Retina (tissue), 1 donor: ENCODE data around the gene SEMA3C.

Experiments
- DNase-seq: peaks from one replicate; pipeline ENCODE4 v3.0.0-alpha.2; 2016

SEMA3C gene

DNA sequence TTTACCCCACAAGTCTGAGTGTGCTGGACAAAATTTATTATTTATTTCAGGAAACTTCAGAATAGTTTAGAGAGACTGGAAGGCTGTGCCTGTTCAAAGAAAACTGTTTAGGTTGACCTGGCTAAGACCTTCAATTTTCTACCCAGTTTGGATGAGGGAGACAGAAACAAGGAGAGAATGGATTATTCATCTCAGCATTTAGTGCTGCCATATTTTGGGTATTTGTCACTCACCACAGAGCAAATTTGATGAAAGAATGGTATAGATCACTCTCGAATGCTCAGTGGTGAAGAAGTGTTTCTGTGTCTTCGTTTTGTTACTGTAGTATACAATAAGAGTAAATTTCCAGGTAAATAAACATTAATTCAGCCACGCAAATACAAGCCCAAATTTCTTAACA is 71.8 kb downstream of the SEMA3C start:
- DNase-seq, result no peak

DNA sequence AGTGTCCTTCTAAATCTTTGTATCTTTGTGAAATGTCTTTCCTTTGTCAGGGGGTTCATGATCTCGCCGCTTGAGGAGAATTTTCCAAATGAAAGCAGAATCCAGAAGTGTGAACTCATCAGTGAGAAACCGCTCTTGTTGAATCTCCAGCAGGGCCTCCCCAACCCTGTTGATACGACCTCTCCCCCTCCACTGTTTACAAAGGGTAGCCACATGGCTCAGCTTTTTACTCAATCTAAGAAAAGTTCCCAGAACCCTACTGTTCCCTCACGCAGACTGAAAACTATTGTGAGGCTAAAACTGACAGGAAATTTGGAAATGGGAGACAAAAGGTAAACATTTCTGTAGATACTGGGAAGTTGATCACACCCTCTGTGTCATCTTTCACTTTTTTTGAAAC is 73.9 kb downstream of the SEMA3C start:
- no peak for DNase-seq

DNA sequence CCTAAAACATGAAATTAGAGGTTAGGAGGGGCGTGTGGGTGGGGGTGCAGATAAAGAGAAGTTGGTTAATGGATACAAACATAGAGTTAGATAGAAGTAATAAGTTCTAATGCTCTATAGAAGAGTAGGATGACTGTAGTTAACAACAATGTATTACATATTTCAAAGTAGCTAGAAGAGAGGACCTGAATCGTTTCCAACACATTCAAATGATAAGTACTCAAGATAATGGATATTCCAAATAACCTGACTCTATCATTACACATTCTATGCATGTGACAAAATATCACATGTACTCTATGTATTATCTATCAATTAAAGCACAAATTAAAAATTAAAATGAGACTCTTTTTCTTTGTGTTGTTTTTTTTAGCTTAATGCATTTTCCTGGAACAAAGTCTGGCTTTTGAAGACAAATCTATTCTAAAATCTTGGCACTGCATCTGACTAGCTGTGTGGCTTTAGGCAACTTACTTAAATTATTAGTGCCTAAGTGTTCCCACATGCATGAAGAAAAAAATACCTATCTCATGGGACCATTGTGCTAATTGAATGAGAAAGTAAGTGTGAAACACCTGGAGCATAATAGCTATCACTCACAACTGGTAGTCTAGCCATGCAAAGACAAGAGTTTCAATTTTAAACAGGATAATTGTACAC is 75.7 kb downstream of the SEMA3C start:
- no peak for DNase-seq

DNA sequence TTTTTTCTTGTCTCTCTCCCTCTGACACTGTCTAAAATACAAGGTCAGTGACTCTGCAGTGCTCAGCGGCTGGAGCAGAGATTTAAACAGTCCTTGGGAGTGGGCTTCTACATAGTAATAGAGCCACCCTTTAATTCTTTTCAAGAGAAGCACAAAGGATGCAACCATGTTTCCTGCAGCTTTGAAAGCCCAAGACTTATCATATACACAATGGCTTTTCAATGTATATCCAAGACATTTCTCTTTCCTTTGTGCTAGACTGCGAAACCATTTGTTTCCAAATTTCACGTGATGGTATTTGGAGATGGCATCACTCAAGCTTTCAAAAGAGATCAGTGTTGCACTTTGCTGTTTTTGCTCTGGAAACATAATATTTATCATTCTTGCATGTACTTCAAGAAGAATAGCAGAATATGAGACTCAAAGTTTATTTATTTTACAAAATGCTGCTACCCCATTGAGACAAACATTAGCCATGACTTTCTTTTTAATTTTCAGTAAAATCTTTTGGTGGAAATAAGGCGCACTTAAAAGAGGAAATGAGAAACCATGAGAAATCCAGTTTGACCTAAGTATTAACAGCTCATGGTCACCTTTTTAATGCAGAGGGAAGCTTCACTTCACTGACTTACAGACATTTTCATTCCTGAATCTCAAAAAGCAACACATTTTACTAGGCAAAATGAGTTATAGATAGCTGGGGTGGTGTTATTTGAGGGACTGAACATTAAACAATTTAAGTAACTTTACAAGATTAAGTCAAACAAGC is 76.6 kb downstream of the SEMA3C start:
- DNase-seq, result no peak

DNA sequence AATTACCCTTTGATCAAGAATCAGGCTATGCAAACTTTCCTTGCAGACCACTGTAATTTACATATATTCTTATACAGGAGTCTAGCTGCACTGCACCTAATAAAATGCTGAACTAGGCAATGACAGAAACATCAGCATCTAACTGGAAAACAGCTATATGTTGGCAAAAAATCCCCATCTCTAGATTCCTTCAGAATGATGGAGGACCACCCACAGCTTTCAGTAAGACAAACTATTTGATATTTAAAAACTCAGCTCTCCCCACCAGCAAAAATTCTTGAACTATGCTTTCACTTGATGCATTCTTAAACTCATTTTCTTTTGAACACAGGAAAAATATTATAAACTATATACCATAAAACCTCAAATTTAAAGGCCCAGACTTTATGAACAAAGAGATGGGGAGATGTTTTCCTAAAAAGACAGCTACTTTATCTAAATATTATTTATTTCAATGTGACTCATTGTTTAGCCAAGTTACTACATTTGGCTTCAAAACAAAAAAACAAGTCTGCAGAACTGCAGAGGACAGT is 77.4 kb downstream of the SEMA3C start:
- DNase-seq, result no peak

DNA sequence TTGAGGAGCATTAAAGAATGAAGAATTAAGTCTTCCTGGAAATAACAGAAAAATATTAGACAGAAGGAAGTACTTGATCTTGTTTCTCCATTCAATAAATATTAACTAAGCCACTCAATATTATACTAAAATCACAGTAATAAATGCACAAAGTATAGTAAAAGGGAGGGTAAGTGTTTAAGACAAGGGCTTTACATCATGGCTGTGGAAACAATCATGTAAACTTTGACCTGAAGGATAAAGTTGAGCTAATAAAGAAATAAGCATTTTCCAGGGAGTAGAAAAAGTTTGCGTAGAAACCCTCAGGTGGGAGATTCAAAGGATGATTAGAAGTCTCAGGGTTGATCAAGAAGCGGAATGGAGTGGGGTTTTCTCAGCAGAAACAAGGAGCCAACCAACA is 78.2 kb downstream of the SEMA3C start:
- DNase-seq, result no peak

DNA sequence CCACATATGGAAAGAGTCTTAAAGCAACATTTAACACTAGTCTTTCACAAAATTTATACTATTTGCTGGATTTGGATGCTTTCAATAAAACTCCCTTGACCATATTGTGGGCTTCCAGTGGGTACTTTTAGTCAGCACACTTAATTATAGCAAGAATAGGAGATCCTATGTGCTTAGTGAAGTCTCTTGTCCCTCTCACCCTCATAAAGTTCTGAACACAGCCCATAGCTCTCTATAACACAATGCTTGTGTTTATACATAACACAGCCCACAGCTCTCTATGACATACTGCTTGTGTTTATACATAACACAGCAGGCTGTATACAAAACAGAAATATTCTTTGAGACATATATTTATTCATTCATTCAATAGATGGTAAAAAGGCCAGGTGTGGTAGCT is 79.0 kb downstream of the SEMA3C start:
- no peak for DNase-seq

DNA sequence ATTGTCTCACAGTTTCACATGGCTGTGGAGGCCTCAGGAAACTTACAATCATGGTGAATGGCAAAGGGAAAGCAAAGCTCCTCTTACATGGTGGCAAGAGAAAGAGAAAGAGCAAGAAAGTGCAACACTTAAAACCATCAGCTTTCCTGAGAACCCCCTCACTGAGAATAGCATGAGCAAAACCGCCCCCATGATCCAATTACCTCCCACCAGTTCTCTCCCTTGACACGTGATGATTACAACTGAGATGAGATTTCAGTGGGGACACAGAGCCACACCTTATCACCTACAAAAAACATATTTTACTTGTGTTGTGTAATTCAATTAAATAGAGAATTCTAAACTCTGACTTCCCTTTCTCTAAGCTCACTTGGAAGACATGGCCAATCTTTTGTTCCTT is 80.2 kb downstream of the SEMA3C start:
- no peak for DNase-seq

DNA sequence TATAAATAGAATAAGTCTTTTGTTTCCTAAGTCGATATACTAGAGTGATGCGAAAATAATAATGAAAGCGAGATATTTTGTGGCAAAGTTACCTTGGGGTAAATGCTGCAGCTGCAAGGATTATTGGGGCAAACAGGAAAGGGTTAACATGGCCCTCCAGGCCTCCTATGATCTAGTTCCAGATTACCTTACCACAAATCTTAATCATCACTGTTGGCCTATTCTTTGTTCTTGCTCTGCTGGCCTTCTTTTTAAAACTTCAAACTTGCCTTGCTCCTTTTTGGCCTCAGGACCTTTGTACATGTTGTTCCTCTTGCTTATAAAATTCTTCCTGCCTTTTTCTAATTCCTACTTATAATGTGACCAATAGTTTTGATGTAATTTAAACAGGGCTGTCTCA is 81.5 kb downstream of the SEMA3C start:
- no peak for DNase-seq

DNA sequence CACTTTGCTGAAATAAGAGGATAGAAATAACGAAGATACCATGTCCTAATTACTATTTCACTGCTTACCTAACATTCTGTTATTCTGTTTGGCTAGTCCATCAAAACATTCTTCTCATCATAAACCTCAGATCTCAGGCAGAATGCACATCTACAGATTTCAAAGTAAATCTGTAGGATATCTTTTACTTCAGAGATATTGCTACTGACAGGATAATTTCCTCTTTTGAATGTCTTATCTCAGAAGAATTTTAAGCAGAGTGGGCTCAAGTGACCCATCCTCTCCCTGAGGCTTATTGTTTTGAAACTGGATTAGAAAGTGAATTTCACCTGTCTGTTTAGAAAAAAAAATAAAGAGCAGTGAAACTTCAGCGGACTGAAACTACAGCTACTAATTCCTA is 83.6 kb downstream of the SEMA3C start:
- no peak for DNase-seq

DNA sequence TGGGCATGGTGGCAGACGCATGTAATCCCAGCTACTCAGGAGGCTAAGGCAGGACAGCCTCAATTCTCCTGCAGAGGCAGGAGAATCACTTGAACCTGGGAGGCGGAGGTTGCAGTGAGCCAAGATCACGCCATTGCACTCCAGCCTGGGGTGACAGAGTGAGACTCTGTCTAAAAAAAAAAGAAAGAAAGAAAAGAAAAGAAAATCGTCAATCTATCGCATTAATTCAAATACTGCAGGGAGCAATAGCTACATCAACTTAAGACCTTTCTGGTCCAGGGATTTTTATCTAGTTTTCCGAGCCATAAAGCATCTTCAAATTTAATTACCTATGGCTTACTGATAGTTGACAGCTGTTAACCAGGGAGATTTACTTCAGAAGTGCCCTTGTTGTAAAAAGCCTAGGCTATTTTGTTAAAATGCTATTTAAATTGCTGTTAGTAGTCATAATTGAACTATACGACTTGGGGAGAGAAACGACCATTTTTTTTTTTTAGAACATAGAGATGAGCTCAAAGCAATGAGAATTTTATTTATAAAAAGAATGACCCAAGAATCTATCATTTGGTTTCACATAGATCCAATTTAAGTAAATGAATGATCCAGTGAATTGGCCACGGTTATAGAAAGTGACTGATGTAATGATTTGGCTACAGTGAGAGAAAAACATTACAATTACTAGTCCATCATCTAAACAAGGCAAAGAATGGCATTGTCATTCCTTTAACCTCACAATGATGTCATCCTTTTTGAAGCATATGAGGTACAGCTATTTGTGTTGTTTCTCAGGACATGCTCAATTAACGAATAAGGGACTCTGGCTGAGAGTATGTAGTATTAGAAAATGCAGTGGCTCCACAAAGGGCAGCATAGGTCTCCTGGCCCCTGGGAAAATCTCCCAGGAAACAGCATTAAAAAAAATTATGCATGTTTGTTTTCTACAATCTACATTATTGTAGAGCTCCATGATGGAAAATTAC is 85.3 kb downstream of the SEMA3C start:
- no peak for DNase-seq

DNA sequence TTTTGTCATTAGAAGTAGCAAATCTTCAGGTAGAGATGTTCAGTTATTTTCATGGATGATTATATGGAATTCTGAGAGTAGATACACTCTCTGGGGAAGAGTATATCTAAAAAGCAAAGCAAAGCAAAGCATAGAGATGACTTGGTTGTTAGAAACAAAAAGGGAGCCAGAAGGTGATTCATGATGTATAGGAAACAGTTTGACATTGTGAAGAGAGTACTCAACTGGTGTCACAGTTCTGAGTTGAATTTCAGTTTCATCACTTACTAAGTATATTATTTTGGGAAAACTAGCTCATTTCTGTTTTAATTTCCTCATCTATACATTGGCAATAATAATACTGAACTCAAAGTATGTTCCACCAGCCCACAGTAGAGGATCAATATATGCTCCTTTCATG is 86.8 kb downstream of the SEMA3C start:
- no peak for DNase-seq

DNA sequence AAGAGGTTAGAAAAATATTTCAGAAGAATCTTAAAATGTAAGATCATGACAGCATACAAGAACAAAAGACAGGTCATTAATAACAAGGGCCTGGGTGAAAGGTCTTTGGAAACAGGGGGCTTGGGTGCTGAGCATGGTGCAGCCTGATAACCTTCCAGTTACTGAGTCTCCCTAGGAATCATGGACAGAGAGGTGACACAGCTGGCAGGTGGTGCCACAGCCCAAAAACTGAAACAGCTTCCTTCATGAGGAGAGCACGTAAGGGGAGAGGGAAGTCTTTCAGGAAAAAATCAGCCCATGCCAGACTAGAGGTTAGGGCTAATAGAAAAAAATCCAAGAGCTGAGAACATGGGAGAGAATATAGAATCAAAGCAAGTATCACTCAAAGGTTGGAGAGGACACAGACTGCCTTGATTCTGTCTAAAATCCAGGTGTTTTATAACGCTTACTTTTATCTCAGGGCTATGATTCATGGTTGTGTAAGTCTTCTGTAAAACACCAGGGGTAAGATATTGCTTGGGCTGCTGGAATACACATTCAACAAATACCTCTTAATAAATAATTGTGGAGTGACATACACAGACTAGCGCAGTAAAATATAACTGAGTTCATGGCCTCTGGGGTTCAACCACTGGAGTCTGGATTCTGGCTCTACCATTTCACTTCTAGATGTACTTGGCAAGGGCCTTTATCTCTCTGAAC is 88.1 kb downstream of the SEMA3C start:
- no peak for DNase-seq

DNA sequence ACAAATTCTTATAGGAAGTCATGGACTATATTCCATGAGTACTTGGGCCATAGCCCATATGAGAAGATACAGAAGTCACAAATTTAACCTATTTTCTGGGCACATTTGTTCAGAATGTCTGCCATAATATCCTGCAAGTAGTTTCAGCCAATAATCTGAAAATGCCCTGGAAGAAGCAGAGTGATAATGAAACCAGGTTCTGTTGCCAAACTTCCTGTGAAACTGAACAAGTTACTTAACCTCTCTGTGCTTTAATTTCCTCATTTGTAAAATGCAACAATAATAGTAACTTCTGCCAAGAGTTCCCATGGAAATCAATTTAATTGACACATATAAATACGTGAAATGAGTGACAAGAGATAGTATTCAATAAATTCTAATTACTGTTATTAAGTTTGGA is 88.8 kb downstream of the SEMA3C start:
- no peak for DNase-seq

DNA sequence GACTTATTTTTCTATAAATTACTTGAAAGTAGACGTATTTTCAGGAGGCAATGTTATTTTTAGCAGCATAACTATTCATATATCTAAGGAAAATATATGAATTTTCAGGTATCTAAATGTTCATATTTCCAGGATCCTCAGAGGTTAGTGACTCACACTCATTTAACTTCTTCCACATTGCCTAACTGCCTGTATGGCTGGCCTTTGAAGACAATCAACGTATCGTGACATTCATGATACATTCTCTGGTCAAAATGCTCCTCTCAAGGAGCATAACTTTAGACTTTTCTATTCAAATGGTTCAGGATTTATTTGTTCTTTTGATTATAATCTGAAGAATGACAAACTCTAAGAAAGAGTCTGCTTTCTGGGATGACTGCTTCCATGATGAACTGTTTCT is 89.3 kb downstream of the SEMA3C start:
- DNase-seq, result no peak

DNA sequence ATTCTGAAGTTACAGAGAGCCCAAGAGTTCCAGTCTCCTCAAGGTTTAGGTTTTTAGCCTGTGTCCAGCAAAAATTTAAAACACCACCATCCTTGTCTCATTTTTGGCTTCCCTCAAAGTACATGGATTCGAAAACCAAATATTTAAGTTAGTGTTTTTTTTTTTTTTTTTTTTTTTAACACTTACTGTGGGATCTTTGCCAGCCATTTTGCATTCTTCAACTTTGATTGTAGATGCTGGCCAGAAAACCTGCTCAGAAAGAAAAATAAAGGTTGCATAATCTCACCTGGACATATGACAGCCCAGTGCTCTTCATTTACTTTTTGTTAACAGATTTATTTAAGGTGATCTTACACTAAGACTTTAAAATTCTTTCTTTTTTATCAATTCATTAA is 91.6 kb downstream of the SEMA3C start:
- DNase-seq, result no peak

DNA sequence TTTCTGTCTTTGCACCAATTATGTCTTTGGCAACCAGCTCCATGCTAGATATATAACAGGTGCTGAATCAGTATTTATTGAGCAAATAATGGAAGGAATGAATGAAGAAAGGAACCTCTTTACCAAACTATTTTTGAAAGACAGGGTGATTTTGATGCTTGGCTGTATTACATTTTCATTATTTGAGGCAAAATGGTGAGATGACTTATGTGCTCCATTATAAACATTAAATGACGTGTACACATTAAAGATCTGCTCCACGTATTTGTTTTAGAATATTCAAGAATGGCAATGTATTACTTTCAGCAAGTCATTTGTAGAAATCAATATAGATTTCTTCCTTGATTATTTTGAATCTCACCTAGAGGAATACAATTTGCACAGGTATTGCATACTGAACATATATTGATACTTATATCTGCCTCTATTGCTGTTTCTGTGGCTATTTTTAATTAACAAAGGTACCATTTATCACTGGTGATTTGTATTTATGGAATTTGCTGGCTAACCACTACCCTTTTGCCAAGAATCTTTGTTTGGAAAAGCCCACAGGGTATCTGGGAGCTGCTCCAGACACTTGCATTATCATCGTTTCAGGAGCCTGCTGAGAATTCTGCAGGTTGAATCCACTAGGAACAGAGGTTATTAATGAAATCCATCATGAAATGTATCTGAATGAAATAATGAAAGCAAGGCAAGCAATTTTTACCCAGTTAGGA is 92.2 kb downstream of the SEMA3C start:
- DNase-seq, result no peak

DNA sequence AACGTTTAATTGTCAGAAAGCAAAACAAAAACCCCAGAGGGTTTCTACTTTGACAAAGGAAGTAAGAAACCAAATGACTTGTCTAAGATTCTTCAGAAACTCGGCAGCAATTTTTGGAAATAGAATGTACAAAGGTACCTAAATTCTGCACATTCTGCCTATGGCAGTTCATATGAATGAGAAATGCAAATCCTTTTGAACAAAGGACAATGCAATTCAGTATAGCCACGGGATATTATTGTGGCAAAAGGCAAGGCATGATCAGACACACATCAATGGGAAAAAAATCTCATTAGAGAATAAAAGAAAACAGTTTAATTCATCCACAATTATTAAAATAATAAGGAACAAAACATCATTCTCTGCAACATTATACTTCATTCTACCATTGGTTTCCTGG is 93.4 kb downstream of the SEMA3C start:
- no peak for DNase-seq

DNA sequence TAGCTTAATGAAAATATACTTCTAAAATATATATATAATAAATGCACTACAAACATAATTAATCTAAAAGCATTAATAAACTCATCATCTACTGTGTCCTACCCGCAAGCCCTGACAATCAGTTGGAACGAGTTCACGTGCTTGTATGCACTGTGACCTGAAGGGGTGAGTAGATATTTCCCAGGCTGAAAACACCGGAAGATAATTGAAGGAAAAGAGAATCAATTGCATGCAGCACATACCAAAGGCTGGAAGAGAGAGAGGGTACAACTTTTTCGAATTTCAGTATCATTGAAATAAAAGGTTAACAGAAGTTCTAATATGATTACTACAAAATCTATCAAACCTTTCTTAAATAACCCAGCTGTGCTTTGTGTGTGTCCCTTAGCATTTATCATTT is 94.6 kb downstream of the SEMA3C start:
- DNase-seq, result no peak

DNA sequence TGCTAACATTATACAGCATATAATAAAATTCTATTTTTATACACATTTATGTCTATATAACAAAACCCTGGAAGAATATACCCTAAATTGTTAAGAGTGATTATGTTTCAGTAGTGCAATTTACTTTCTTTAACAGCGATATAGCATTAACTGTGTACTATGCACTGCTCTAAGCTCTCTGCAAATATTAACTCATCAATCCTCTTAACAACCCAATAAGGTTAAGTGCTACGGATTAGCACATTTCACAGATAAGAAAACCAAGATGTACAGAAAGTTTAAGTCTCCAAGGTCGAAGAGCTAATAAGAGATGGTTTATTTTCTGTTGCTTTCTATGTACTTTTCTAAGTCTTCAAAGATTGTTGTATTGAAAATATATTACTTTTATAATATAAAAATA is 95.8 kb downstream of the SEMA3C start:
- no peak for DNase-seq

DNA sequence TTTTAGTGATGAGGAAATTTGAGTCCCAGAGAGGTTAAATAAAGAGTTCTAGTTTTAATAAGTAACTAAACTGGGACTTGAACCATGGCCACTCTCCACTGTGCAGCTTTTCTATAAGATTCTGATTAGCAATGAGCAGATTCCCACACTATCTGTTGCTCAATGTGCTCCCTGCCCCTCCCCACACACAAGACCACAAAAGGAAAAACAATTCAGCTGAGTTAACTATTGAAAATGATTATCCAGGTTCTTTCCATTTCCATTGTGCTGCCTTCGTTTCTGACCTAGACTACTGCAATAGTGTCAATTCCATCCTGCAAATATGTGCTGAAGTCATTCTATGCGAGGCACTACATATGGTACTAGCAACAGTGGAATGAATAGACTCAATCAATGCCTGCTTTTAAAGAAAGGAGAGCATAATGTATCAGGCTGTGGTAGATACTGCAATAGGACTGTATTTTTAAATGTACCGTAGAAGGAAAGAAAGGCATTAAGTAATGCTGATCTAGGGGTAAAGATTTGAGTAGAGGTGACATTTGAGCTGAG is 97.0 kb downstream of the SEMA3C start:
- DNase-seq, result no peak

DNA sequence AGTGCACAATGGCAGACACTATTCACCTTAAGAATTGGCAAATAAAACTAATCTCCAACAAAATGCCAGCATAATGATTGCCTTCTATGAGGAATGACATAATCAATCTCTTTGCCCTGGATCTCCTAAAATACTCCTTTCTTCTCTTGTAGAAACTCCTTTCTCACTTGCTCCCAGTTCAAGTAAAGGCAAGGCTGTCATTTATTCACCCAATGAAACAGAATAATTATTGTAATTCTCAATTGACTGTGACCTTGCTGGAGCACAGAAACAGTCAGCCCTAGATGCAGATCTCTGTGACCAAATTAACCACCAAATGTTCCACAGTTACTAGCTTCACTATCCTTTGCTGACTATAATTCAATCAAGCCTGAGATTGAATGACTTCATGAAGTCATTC is 99.3 kb downstream of the SEMA3C start:
- DNase-seq, result no peak
